ENCODE data around the gene TRABD2B. TPM values are rescaled to one million over a fixed set of nuclear protein-coding genes. Genes with fewer than 3 reads are reported as not detected.

The TRABD2B gene
- total RNA-seq, 1 donor from 2014 or later, result not detected

DNA sequence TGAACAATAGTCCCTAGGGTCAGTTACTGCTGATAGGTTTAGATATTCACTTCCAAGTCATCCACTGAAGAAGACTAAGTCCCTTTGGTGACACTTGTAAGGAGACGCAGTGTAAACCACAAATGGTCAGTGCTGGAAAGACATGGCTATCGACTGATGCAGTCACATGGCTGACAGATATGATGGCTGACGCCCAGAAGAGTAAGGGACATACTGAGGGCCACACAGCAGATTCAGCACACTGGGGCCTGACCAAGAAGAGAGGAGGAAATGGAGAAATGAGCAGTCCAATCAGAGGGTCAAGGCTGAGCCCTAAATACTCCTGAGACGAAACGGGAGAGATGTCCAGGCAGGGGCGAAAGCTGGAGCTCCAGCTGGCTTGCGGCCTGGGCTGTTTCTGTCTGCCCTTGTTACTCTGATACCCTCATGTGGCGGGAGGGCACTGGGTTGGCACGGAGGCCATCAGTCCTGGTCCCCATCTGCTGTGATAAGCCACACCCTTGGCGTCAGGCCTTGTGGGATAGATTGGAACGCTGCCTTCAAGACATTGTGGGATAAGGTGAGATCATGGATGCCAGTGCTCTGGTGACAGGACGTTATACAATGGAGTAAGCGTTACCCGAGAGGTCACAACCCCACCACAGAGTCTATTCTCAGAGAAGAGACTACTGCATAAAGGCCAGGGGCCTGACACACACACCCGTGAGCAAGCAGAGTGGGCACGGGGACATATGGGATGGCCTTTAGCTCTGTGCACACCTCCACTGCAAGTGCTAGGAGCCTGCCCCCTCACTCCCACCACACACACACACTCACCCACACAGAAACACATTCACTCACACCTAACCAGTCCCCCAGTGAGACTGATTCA is 158.4 kb downstream of the TRABD2B start:
- no peaks in the 10 kb centered on the region for H3K36me3 Mint-ChIP-seq (ENCODE audit: unreplicated experiment)
- peaks cover 17% of the 10 kb centered on the region for H3K9me3 Mint-ChIP-seq (ENCODE audit: unreplicated experiment)
- H3K4me3 Mint-ChIP-seq (ENCODE audit: unreplicated experiment), result no peak overlapping the region
- peaks cover 9% of the 10 kb centered on the region for H3K27me3 Mint-ChIP-seq (ENCODE audit: unreplicated experiment)
- no peak for DNase-seq (ENCODE audit: extremely low spot score, unreplicated experiment)
- no peaks in the 10 kb centered on the region for H3K4me1 Mint-ChIP-seq (ENCODE audit: unreplicated experiment)
- TF ChIP-seq, protein P1, sequence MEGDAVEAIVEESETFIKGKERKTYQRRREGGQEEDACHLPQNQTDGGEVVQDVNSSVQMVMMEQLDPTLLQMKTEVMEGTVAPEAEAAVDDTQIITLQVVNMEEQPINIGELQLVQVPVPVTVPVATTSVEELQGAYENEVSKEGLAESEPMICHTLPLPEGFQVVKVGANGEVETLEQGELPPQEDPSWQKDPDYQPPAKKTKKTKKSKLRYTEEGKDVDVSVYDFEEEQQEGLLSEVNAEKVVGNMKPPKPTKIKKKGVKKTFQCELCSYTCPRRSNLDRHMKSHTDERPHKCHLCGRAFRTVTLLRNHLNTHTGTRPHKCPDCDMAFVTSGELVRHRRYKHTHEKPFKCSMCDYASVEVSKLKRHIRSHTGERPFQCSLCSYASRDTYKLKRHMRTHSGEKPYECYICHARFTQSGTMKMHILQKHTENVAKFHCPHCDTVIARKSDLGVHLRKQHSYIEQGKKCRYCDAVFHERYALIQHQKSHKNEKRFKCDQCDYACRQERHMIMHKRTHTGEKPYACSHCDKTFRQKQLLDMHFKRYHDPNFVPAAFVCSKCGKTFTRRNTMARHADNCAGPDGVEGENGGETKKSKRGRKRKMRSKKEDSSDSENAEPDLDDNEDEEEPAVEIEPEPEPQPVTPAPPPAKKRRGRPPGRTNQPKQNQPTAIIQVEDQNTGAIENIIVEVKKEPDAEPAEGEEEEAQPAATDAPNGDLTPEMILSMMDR (IDR thresholded peaks at IDR 0.05), result no peak
- H3K27ac Mint-ChIP-seq (ENCODE audit: unreplicated experiment), result no peak overlapping the region

DNA sequence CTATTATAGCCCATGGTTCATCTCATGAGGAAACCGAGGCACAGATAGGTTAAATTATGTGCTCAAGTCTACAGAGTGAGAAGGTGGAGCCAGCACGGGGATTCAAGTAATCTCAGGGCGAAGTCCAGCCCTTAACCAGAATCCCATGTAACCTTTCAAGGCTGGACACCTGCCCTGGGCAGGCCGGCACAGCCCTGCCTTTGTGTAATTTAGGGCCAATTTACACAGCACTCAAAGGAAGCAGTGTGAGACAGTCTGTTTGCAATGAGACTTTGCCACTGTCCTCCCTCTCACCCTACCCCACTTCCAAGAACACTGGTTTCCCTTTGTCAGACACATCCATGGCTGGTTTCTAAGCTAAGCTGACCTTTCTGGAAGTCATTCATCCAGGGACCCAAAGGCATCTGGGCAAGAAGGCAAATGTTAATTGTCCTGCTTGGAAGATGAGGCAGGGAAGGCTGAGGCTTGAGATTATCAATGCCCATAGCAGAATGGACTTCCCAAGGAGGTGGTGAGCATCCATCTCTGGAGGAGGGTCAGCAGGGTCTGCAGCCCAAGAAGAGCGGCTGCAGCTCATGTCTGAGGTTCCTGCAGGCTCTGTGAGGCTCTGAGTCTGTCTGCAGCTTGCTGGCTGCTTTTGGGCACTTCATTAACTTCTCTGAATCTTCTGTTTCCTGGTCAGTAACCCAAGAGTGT is 159.2 kb downstream of the TRABD2B start:
- no peaks in the 10 kb centered on the region for H3K4me1 Mint-ChIP-seq (ENCODE audit: unreplicated experiment)
- TF ChIP-seq, protein P1 (IDR thresholded peaks at IDR 0.05), result no peak
- peaks cover 6% of the 10 kb centered on the region for H3K27me3 Mint-ChIP-seq (ENCODE audit: unreplicated experiment)

DNA sequence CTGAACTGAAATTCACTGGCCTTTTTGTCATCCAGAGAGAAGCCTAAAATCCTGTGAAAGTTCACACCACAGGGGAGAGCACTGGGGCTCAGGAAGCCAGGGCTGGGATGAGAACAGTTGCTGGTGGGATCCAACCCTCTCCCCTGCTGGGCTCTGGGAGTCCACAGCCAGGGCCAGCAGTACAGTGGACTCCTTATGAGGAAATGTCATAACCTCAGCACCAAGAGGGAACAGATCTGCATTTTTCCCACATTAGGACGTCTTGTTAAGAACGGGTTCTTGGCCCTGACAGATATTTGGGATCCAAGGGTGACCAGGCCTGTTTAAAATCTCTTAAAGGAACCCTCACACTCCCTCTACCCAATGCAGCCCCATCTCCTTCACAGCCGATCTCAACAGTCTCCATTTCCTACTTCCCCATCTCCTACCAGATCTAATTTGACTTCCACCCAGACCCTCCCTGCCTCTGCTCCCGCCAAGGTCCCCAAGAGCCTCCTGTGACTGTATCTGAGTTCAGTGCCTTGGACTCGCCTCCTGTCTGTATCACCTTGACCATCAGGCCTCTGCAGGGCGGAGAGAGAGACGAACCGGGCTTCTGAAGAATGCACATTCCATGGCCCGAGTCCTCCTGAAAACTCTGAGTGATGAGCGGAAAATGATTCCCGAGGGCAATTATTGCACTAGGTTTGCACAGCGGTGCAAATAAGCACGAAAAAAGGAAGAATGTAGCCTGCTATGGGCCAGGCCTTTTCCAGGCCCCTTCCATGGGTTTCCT is 159.9 kb downstream of the TRABD2B start:
- TF ChIP-seq, protein P1 (IDR thresholded peaks at IDR 0.05), result no peak
- no peak overlapping the region for H3K27ac Mint-ChIP-seq (ENCODE audit: unreplicated experiment)

More for the DNA sequence above, 159.2 kb downstream of the TRABD2B start:
- Mint-ChIP-seq H3K36me3 (ENCODE audit: unreplicated experiment) (no peaks in the 10 kb centered on the region), H3K4me3 (ENCODE audit: unreplicated experiment) (no peak overlapping the region), H3K27ac (ENCODE audit: unreplicated experiment) (no peak overlapping the region), H3K9me3 (ENCODE audit: unreplicated experiment) (peaks cover 17% of the 10 kb centered on the region)
- DNase-seq (ENCODE audit: extremely low spot score, unreplicated experiment), result no peak

DNA sequence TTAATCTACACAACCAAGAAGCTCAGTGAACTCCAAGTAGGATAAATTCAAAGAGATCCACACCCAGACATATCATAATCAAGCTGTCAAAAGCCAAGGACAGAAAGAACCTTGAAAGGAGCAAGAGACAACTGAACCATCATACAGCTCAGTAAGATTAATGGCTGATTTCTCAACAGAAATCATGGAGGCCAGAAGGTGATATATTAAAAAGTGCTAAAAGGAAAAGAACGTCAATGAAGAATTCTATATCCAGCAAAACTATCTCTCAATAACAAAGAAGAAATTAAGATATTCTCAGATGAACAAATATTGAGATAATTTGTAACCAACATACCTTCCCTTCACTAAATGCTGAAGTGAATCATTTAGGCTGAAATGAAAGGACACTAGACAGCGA is 161.8 kb downstream of the TRABD2B start:
- Mint-ChIP-seq H3K4me1 (ENCODE audit: unreplicated experiment) (peaks cover 10% of the 10 kb centered on the region), H3K36me3 (ENCODE audit: unreplicated experiment) (no peaks in the 10 kb centered on the region), H3K27ac (ENCODE audit: unreplicated experiment) (no peak overlapping the region), H3K4me3 (ENCODE audit: unreplicated experiment) (no peak overlapping the region), H3K27me3 (ENCODE audit: unreplicated experiment) (peaks cover 12% of the 10 kb centered on the region), H3K9me3 (ENCODE audit: unreplicated experiment) (peaks cover 17% of the 10 kb centered on the region)
- no peak for DNase-seq (ENCODE audit: extremely low spot score, unreplicated experiment)
- TF ChIP-seq, protein P1 (IDR thresholded peaks at IDR 0.05), result no peak

More for the DNA sequence above, 159.9 kb downstream of the TRABD2B start:
- H3K4me1 Mint-ChIP-seq (ENCODE audit: unreplicated experiment), result no peaks in the 10 kb centered on the region
- no peak for DNase-seq (ENCODE audit: extremely low spot score, unreplicated experiment)
- peaks cover 2% of the 10 kb centered on the region for H3K27me3 Mint-ChIP-seq (ENCODE audit: unreplicated experiment)
- no peak overlapping the region for H3K4me3 Mint-ChIP-seq (ENCODE audit: unreplicated experiment)
- H3K9me3 Mint-ChIP-seq (ENCODE audit: unreplicated experiment), result peaks cover 17% of the 10 kb centered on the region
- no peaks in the 10 kb centered on the region for H3K36me3 Mint-ChIP-seq (ENCODE audit: unreplicated experiment)

Data from osteocyte (in vitro differentiated cells).